GM18858 (cell line): ENCODE measurements around the gene RTN4IP1.

Source experiments
- ATAC-seq: cut with Tn5 transposase; IDR thresholded peaks from one replicate; pipeline ENCODE4 v1.9.1; 2021; ENCODE audit not compliant: unreplicated experiment

The RTN4IP1 gene, protein sequence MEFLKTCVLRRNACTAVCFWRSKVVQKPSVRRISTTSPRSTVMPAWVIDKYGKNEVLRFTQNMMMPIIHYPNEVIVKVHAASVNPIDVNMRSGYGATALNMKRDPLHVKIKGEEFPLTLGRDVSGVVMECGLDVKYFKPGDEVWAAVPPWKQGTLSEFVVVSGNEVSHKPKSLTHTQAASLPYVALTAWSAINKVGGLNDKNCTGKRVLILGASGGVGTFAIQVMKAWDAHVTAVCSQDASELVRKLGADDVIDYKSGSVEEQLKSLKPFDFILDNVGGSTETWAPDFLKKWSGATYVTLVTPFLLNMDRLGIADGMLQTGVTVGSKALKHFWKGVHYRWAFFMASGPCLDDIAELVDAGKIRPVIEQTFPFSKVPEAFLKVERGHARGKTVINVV

DNA sequence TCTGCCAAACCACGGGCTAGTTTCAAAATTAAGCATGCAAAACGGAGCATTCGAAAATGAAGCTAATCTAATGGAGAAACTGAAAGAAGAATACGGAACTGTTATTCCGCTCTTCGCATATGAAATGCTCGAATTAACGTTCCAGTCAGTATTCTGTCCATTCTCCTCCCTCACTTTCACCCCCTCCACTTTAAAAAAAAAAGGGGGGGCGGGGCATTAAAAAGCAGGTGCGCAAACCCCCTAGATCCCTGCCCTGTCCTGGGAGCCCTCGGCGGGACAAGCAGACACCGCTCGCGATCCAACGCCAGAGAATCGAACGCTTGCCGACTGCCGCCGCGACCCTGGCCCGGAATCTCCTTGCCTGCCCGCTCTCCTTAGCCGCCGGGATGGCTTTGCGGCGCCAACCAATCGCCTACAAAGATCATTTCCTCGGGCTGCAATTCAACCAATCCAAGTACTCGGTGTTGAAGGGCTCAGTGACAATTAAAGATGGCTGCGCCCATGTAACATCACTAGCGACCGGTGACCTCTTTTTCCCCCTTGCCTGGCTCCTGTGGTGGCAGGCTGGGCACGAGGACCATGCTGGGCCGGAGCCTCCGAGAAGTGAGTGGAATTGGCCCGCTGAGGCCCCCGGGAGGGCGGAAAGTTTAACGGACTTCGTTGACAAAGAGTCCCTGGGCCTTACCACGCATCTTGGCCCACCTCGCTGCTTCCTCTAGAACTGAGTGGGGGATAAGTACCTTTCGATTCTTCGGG is at the start of gene RTN4IP1, which contains the start of gene QRSL1:
Gene RTN4IP1, minus strand, starts transcription at position 396 of the 756 bp plus-strand sequence. CDS start 477 bp downstream, outside the sequence.
Gene QRSL1, plus strand, starts transcription at position 476 of the 756 bp plus-strand sequence. Its CDS starts 104 bp downstream, at position 580.
- peak; percentile 62 for ATAC-seq

DNA sequence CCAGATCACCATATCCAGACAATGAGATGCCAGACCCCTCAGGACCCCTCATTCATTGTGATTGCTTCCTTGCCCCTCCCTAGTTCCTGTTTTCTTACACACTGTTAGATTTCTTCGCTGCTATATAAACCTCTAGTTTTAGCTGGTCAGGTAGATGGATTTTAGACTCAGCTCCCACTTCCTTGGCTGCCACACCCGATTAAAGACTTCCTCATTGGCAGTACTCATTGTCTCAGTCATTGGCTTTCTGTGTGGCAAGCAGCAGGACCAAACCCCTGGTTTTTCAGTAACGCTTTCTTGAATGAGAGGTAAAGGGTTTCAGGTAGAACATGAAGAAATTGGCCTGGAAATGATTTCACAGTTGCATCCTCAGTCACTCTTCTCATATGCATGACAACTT is 48.0 kb upstream of the RTN4IP1 start:
- ATAC-seq: no peak

DNA sequence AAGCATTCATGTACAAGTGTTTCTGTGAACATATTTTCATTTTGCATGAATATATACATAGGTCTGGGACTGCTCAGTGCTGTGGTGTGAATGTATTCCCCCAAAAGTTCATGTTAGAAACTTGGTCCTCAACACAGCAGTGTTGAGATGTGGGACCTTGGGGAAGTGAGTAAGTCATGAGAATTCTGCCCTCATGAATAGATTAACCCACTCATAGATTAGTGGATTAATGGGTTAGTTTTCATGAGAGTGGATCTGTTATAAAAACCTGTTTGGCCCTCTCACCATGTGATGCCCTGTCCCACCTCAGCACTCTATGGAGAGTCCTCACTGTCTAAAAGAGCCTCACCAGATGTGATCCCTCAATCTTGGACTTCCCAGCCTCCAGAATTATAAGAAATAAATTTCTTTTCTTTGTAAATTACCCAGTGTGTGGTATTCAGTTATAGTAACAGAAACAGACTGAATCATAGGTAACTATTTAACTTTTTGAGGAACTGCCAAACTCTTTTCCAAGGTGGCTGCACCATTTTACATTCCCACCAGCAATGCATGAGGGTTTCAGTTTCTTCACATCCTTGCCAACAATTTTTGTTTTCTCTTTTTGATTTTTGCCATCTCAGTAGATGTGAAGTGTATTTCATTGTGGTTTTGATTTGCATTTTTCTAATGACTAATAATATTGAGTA is 45.4 kb upstream of the RTN4IP1 start:
- no peak for ATAC-seq

DNA sequence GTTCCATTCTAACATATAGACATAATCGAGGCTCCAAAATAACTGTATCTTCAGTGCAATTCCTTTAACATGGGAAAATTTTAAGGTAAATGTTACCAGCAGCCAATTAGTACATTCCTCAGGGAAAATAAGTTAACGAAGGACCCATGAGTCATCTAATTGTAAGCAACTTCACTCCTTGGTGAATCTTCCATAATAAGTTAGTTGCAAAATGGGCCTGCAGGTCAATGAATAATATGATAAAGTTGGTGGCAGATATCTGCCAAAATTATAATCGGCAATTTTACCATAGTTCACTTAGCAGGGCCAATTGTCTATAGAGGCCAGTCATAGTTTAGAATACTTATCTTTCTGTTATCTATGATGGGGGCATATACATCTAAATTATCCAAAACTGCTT is 42.4 kb upstream of the RTN4IP1 start:
- ATAC-seq: no peak

DNA sequence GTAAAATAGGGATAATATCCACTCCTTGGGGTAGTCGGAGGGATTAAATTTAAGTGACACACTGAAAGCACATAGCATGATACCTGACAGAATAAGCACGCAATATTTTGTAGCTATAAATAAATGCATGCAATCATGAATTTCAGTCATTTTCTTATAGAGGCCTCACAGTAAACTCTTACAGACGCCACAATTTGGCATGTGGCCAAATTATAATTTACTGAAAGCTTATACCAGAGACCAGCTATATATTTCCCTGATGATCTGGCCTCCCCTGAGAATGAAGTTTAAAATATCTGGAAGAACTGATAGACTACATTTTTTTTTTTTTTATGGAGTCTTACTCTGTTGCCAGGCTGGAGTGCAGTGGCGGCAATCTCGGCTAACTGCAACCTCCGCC is 40.9 kb upstream of the RTN4IP1 start:
- ATAC-seq: no peak

DNA sequence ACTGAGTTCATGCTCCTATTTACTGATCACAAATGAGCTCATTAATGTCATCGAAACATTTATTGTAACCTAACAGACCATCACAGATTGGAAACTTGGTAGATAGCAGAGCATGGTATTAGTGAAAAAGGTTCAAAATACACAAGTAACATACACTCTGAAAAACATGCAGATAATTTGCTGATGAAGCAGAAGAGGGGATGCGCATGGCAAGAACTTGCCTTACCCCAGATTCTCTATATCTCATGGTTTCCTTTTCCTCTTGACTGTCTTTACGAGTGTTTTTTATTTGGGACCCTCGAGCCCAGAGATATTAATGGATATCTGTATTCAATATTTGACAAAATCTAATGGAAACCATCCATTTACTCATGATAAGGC is 37.7 kb upstream of the RTN4IP1 start:
- ATAC-seq: no peak

DNA sequence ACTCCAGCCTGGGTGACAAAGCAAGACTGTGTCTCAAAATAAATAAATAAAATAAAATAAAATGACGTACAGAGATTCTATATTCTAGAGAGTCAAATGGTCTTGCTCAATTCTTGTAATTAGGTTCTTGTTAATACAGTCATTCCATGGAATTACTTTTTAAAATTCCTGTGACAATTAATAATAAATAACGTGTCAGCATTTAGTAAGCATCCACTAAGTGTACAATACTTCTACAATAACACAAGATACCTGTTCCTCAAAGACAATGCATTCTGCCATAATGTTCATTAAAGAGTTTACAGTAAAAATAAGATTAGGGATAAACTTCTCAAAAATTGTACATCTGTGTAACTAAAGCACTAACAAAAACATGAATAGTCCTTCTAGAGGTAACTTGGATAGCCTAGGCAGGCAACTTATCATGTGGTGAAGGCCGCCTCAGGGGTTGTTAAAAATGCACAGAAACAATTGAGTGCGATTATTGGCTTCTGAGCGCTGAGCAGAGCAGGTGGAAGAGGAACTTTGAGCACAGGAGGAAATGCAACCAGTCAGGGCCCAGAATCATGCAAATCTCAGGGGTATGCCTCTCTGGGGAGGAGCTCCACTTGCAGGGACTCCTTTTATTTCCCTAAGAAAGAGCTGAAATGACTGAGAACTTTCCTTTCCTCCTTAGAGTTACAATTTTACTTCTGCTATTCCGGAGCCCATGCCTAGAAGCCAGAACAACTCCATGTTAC is 37.2 kb upstream of the RTN4IP1 start:
- peak; percentile 93 for ATAC-seq

DNA sequence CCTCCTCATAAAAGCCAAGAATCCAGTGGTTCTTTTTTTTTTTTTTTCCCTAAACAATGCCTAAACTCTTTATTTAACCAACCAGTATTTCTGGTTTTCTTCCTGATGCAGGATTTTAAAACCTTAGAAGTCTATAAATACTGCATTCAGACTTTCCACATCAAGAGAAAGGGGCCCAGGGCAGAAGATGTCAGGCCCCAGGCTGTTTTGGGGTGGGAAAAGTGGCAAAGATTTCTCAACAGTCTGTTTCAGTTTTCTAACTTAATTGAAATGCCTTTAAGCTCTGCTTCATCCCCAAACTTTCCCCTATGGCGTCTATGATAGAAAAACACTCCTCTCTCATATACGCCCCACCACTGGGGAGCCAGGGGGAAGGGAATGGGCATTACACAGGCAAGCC is 33.2 kb upstream of the RTN4IP1 start:
- ATAC-seq: no peak

DNA sequence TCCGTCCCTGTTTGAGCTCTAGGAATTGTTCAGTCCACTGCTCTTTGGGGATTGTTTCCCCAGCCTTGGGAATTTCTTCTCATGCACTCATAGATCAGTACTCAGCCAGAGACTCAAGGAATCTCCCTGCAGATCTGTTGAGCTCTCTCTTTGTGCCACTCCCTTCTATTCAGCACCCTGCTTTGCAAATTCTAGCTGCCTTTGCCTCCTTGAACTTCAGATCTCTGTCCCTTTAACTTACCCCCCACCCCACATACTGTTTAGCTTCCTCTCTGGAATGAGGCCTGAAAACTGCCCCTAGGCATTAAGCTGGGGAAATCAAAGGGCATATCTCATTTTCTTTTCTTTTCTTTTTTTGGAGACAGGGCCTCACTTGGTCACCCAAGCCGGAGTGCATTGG is 30.6 kb upstream of the RTN4IP1 start:
- no peak for ATAC-seq

DNA sequence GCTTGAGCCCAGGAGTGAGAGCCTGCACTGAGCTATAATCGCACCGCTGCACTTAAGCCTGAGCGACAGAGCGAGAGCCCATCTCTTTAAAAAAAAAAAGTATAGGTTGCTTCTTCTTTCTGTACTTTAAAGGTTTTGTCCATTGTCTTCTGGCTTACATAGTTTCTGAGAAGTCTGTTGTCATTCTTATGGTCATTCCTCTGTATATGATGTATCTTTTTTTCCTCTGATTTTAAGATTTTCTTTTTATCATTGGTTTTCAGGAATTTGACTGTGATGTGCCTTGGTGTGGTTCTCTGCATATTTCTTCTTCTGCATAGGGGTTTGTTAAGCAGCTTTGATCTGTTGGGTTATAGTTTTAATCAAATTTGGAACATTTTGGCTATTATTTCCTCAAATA is 29.2 kb upstream of the RTN4IP1 start:
- no peak for ATAC-seq

DNA sequence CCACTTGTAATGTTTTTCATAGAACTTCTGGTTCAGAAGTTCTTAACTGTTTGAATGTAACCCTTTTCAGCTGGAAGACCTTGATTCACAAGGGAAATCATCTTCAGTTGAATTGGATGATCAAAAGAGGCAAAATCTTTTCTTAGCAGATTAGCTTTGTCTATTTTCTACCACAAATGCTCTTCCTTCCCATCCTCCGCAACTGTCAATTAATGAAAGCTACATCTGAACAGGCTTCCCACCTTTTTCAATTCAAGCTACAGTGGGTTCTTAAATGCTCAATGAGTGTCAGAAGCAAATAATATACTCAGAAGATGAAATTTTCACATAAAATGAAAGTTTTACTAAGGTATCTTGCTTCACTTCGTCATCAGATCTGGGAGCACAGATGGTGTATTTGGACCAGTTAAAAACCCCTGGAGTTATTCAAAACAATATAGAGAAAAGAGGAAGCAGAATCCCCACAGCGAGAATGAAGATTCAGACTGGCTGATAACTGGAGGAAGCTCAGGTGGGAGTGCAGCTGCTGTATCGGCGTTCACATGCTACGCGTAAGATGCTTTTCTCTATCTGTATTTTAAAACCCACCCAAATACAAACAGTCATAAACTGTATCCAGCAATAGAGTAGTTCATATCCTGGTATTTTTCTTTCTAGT is 19.5 kb upstream of the RTN4IP1 start:
- ATAC-seq: peak; percentile 88

DNA sequence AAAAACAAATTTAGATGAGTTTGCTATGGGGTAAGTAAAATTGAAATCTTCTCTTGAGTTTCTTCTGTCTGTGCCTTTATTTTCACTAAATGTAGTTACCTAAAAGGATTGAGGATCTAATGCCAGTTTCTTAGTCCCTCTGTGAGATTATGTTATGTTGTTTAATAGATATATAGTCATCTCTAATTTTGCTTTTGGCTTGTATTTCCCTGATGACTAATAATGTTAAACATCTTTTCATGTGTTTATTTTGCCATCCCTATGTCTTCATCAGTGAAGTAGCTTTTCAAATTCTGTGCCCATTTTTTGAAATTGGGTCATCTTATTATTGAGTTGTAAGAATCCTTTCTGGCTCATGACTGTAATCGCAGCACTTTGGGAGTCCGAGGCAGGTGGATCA is 13.8 kb upstream of the RTN4IP1 start:
- ATAC-seq: no peak

DNA sequence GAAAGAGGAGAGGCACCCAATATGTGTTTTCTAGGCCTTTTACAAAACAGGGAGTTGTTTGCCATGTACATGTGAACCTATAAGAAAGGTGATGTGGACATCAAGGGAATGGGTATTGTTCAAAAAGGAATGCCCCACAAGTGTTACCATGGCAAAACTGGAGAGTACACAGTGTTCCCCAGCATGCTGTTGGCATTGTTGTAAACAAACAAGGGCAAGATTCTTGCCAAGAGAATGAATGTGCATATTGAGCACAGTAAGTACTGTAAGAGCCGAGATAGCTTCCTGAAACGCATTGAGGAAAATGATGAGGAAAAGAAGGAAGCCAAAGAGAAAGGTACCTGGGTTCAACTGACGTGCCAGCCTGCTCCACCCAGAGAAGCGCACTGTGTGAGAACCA is 13.2 kb upstream of the RTN4IP1 start:
- no peak for ATAC-seq

DNA sequence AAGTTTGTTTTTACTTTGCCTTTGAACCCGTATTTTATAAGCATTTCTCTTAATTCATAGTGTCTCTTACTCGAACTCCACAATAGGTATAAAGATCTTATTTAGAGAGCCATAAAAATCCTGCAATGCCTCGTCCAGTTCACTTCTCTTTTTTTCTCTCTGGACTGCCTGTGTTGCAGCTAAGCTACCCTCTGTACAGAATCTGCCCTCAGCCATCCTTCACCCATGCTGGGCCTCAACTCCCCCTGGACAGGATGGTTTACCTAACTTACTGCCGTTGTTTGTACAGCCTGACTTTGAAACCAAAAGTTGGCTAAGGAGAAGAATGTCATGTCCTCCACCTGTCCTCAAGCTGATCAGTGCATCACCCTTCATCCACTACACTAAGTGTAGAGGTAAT is 10.5 kb upstream of the RTN4IP1 start:
- ATAC-seq: no peak

DNA sequence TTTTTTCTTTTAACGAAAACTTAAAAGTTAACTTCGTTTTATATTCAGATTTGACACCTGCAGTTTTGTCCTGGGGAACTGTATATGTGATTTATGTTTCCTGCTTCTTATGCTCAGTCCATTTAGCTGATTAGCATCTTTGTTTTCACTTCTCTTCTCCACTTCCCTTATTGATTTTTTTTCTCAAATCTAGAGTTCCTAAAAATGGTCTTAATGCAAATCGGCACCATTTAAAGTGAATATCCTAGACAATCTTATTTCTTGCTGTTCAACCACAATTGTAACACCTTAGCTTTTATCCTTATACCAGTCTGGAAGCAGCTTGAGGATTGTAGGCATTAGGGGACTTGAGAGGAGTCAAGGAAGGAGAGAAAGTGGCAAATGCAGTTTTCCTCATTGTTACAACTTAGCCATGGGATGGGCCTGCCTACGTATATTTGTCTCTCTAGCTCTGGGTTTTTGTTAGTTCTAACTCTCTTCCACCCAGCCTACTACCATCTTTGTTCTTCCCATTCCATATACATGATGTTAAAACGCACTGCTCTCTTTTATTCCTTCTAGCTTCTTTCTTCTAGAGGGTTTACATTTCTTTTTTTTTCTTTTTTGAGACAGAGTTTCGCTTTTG is 8.5 kb upstream of the RTN4IP1 start:
- ATAC-seq: peak; percentile 58

DNA sequence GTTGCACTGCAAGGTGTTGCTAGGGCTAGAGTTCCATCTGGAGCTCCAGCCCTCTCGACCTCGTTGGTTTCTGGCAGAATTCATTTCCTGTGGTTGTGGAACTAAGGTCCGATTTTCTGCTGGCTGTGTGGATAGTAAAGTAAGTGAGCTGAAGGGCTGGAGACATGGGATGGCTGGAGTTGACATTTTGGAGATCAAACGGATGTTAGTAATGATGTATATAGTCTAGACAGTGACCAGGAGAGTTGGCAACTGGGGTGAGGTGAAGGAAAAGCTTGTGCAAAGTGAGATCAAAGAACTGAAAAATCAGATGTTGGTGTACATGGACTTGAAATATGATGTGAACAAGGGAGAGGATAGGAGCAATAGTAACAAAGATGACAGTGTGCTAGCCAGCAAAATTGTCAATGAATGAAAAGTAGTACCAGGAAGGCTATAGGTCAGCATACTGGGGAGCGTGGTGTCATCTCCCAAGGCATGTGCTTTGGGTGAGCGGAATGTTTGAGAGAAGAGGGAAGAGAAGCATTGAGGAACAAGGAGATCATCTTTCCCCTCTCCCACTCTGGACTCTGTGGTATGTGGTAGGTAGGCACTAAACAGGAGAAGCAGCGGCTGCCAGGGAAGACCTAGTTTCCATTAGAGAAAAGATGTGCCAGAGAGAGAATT is 7.9 kb upstream of the RTN4IP1 start:
- ATAC-seq: no peak

DNA sequence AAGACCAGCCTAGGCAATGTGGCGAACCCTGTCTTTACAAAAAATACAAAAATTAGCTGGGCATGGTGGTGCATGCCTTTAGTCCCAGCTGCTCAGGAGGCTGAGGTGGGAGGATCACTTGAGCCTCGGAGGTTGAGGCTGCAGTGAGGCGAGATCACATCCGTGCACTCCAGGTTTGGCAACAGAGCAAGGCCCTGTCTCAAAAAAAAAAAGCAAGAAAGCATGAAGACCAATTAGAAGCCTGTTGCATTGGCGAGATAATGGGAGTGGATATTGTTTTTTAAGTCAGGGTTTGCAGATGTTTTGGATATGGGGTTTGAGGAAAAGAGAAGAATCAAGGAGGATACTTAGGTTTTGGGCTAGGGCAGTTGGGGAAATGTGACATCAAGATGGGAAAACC is 5.3 kb upstream of the RTN4IP1 start:
- no peak for ATAC-seq

DNA sequence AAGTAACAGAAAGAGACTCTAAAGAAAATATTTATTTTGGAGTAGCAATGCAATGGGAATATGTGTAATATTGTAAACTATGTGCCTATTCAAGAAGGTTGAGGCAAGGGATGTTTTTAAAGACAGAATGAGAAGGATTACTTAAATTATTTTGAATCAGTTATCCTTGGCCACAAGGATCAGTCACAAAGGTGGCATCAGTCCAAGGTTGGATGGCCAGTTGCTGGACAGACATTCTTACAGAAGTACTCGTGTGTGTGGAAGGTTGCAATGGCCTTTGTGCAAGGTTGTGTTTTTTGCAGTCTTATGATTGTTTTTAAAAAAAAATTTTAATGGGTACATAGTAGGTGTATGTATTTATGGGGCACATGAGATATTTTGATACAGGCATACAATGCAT is 2.0 kb upstream of the RTN4IP1 start:
- no peak for ATAC-seq

DNA sequence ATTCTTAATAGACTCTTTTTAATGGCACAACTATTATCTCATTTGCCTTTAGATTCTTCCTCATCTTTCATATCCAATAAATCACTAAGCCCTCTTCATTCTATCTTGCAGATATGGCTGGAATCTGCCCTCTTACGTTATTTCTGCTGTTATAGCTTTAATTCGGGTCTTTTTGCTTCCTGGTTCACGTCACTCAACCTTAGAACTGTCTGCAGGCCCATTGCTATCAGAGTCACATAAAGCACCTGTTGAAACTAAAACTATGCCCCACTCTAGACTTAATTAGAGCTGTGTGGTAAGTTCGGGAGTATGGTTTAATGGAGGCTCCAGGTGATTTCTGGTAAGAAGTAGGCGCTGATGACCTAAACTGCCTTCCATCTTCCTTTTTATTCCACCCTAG is 1.1 kb upstream of the RTN4IP1 start:
- no peak for ATAC-seq

DNA sequence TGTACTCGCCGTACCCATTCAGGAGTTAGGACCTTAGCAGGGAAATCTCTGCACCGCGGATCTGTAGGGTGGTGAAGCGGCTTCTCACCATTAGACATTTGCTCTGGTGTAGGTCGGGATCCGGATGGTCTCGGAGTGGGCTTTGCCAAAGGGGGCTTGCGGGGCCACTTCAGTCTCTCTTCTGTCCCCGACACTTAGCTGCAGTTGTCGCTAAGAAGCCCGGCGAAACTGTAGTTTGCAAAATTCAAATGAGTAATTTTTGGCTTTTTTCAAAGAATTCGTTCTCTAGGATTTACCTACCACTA is 513 bp upstream of the RTN4IP1 start:
- no peak for ATAC-seq
